DMS153 (cell line): ENCODE results near the gene HOXC9.

Experiments
- DNase-seq: peaks from one replicate; lab custom pipeline; 2025; lab: John Stamatoyannopoulos, UW

HOXC9 gene

DNA sequence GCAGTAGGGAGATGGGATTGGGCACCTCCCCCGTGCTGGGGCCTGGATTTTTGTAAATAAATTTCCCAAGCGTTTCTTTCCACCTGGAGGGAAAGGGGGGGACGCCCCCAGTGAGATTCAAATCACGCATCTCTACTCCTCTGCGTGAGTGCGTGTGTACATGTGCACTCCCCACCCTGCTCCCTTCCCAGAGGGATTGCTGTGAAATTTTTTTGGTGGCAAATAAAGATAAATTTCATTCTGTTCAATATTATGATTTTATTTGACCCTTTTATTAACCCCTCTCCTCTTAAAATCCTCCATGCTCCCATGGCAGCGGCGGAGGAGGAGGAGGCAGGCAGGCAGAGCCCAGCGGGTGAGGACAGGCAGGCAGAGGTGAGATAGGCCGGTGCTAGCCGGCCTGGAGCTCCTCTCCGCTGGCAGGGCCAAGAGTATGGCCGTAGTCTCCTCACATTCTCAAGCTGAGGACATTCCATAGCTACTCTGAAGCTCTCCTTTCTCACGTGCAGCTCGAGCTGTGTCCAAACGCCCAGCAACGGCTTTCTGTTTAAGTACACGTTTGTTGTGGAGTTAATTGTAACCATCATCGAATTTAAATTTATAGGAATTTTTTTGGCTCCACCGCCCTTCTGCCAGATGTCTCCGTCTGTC is 23.7 kb upstream of the HOXC9 start:
- no peak for DNase-seq

DNA sequence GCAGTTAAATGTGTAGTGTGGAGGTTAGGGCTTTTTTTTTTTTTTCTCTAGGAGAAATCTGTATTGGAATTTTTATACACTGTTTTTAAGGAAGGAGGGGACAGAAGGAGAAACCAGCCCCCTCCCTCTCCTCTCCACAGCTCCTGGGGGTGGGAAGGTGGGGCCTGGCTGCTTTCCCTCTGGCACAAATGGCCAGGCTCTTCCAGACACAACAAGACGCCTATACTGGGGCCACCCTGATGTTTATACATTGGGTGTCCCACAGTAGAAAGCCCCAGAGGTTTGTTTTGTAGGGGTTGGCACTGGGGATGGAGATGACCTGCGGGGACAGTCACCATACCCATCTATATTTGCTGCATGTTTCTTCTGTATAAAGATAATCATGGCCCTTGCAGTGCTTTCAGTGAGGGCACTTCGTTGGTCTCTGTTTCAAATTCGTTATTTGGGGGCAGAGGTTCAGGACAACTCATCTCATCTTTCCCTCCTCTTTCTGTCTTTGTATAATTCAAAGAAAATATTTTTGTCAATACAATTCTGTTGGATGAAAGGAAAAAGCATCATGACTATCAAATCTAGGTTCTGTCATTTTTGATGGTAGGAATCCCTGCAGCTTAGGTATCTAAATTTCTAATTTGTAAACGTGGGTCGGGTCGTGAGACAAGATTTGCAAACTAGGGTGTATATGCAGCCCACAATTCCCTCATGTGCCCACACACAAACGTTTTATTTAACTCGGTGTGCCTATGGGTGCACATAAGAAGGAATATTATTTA is 23.0 kb upstream of the HOXC9 start:
- no peak for DNase-seq

DNA sequence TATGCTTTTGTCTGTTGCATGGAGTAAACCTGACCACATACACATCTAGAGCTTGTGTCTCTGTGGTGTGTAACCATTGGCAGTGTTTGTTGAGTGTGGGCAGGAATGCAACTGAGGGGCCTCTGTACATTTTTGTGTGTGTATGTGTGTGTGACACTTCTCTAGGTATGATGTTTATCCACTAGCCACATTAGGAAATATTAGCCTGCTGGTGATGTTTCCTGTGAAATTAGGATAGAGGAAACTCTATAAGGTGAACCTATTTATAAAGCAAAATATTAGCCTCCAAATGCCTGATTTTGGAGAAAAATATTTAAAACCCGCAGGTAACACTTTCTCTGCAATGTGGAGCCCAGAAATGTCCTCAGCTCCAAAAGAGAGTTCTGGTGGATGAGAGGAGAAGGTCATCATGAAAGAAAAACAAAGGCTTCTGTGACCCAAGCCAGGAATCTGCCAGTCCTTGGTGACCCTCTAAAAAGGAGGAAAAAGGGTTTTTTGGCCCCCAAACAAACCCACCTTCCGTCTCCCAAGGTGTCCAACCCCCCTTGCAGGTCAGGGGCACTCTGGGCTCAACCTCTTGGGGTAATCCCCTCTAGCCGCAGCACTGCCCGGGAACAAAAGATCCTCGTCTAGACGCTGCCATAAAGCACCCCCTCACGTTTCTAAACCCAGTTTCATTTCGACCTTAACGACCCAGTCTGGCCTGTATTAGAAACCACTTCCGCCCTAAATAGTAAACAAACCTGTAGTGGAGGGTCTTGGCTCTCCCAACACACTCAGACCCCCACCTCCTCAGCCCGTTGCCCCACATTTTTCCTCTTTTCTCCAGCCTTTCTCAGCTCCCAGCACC is 22.1 kb upstream of the HOXC9 start:
- DNase-seq, result no peak

DNA sequence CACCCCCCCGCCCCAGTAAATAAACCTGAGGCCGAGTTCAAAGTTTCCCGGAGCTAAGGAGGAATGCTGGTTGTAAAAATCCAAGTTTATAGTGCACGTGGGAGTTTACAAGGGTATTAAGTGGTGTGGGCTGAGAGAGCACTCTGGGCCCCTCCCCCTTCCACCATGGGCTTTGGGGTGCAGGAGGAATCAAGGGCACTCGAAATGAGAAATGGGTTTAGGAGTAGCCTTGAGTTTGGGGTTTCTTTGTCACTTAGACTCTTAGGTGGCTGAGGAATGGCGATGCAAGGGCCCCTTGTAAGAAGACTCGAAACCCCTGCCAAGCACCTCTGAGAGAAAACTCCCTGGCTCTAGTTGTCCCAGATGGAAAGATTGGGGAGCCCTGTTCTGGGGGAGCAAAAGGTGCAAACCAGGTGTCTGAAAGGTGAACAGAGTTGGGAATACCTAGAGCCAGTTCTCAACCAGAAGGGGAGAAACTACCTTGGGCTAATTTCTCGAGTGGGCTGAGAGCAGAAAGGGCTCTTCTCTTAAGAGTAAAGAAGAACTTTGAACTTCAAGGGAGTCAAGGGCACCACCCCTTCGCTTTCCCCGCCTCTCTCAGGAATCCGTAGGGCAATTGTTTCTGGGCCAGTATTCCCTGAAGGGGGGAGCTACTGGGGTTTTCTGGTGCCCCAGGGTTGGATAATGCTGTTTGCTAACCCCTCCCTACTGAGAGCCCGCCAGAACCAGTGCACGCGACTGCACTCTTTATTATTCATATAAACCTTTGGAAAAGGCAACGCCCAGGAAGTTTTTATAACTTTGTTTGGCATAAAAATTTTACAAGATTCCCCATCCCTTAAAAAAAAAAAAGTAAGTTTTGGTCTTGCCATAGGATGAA is 21.2 kb upstream of the HOXC9 start:
- DNase-seq, result no peak

DNA sequence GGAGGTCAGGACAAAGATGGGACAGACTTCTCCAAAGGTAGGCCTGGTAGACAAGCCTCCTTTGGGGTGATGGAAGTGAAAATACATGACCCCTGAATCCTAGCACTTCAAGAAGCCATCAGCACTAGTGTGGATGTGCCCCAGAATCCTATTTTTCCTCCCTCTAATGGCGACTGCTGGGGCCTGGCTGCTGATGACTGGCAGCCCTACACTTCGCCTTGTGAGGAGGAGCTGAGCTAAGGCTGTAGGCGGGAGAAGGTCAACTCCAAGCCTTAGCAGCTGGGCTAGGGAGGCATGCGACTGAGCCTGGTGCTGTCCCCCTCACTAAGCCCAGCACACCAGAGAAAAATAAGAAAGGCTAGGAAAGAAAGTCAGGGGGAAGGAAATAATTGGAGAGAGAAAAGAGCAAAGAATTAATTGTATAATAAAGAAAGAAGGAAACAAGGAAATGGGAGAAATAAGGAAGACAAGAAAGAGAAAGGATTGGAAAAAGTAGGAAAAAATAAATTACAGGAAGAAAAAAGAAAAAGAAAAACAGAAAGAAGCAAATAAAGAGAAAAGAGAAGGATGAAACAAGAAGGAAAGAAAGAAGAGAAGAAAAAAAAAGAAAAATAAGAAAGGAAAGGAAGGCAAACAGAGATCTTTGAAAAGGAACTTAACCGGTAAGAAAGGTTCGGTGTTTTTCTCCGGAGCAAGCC is 19.7 kb upstream of the HOXC9 start:
- DNase-seq, result no peak

DNA sequence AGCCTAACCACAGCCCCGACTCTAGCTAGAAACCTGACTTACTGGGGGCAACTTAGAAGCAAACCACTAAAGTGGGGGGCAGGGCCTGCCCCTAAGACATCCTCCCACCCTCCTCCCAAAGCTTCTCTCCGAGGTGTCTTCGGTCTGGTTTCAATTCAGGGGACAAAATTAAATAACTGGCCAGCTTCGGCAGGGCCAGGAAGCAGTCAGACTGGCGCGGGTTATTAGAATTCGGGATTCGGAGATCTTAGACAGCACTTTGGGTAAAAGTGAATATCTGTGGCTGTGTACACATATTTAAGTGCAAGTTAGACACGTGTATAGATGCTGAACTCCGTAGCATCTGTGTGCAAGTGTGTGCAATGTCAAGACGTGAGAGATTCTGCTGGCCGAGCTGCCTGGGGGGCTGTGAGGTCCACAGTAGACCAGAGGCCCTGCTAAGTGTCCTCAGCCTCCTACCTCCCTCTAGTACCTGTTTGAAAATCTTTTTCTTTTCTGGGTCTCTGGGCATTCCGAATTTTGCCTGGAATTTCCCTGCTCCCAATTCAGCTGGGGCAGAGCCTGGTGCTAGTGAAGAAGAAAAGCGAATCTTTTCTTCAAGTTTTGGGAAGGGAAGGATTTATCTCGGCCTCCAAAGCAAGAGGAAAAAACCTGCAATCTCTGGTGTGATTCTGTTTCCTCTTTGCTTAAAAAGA is 19.0 kb upstream of the HOXC9 start:
- no peak for DNase-seq

DNA sequence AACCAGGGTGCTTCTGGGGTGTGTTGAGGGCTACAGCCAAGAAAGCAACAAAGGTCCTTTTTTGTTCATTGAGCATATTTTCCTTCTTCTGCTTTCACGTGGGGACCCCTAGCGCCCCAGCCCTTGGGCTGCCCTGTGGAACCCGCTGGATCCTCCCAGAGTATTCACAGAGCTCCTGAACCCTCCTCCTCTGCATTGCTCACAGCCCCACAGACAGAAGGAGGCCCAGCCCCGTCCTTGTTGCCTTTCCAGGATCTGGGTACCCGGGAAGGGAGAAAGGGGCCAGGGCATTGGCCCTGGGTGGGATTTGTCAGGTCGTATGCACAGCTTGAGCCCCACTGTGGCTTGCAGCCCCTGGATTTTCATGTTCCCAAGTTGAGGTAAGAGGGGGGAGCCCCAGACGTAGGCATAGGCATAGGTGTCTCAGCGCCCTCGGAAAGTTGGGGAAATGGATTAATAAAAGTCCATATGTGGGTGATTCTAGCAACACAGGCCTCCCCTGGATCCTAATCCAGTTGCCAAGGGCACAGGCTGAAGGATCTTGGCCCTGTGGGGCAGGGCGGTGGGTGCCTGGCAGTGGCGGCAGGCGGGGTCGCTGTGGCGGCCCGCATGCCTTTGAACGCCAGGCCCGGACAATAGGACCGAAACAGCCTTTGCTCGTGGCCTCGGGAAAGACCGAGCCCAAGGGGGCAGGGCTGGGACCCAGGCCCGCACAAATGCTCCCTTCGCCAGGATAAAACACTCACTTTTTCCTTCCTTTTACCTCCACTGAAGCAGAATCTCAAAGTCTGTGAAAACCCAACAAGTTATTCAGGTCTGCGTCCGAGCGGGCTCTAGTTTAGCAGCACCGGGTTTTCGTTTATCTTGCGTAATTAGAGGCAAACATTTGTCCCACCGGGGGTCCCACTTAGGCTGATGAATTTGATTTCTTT is 18.1 kb upstream of the HOXC9 start:
- DNase-seq, result no peak

DNA sequence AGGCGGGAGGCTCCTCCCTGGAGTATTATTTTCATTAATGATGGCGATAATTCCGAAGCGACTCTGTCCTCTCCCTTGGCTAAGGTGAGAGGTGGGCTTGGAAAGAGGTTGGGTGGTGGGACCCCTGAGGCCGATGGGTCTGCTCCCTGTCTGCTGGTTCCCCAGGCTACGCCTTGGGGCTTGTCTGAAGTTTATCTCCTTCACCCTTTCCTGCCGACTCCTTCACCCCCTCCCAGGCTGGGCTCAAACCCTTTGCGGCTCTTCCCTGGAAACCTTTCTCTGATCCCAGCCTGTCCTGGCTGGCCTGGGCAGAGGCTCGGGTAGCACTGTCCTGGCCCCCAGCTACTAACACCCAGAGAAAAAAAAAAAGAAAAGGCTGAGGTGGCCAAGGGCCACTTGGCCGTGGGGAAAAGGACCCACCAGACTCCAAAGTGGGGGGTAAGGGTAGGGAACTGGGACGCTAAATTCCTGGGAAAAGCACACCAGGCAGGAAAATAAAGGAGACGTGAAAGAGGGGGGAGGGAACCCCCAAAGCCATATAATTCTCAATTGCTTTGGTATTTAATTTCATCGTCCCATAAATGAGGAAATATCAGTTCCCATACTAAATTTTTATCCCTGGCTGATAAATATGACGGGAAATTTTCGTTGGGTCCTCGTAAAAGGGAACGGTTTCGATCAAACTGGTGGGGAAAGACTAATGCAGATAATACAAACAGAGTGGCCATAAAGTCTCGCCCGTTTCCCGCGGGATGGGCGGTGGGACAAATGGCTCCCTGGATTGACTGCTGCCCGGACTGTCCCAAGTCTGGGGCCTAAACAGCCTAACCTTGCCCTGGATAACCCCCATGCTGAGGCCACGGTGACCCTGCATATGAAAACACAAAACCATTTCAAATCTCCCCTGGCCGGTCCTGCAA is 17.1 kb upstream of the HOXC9 start:
- DNase-seq, result no peak

DNA sequence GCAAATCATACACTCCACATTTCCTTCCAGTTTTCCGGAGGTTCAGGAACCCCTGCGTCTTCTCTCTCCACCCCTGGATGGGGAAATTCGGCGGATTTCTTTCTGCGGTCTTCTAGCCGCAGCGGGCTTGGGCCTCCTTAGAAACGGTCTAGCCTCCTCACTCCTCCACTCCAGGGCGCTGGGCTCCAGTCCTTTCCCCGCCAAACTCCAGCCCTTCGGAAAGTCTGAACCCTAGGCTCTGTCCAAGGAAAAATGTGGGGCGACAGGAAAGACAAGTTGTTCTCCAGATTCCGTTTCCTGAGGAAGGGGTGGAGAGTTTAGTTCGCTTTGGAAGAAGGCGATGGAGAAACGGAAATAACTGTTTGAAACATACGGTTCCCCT is 16.4 kb upstream of the HOXC9 start:
- DNase-seq, result no peak

DNA sequence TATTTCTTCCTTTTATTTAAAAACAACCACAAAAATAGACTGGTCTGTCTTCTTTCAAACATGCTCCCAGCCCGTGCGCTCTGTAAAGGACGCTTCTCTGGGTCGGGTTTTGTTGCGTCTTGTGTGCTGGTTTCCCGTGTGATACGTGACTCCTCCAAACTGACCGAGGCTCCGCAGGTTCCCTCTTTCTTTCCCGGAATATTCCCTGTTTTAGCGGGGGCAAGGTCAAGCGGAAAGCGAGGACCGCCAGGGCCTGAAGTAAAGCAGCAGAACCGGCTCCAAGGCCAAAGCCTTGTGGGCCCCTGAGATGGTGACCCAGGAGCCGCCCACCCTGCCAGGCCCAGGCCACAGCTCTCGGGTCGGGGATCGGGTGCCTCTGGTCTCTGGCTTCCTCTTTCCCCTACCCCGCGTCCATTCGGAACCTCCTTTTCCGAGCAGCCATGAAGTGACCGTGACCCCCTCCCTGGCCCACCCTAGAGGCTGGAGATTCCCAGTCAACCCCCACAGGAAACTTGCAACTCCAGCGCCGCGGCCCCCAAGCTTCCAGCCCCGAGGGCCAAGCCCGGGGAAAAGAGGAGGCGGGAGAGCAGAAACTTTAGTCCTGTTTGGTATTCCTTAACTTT is 15.9 kb upstream of the HOXC9 start:
- no peak for DNase-seq

DNA sequence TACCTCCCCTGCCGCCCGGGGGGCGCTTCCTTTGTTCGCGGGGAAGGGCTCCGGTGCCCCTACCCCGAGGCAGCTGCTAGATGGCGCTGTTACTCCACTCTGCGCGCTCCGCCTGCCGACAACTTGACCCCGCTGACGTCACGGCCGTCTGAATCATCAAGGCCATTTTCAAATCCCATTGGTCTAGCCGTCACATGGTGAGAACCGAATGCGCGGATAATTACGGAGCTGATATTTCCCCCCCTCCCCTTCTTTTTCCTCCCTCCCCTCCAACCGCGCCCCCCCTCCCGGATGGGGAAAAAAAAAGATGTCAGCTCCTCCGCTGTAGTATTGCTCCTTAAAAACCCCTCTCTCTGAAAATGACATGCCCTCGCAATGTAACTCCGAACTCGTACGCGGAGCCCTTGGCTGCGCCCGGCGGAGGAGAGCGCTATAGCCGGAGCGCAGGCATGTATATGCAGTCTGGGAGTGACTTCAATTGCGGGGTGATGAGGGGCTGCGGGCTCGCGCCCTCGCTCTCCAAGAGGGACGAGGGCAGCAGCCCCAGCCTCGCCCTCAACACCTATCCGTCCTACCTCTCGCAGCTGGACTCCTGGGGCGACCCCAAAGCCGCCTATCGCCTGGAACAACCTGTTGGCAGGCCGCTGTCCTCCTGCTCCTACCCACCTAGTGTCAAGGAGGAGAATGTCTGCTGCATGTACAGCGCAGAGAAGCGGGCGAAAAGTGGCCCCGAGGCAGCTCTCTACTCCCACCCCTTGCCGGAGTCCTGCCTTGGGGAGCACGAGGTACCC is 14.9 kb upstream of the HOXC9 start, which contains the start of gene HOXC10:
HOXC10 (plus strand) TSS at position 246 of the 791 bp plus-strand sequence; CDS start at position 360, 114 bp downstream.
- DNase-seq, result peak; percentile 37

DNA sequence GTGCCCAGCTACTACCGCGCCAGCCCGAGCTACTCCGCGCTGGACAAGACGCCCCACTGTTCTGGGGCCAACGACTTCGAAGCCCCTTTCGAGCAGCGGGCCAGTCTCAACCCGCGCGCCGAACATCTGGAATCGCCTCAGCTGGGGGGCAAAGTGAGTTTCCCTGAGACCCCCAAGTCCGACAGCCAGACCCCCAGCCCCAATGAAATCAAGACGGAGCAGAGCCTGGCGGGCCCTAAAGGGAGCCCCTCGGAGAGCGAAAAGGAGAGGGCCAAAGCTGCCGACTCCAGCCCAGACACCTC is 14.3 kb upstream of the HOXC9 start:
- no peak for DNase-seq

DNA sequence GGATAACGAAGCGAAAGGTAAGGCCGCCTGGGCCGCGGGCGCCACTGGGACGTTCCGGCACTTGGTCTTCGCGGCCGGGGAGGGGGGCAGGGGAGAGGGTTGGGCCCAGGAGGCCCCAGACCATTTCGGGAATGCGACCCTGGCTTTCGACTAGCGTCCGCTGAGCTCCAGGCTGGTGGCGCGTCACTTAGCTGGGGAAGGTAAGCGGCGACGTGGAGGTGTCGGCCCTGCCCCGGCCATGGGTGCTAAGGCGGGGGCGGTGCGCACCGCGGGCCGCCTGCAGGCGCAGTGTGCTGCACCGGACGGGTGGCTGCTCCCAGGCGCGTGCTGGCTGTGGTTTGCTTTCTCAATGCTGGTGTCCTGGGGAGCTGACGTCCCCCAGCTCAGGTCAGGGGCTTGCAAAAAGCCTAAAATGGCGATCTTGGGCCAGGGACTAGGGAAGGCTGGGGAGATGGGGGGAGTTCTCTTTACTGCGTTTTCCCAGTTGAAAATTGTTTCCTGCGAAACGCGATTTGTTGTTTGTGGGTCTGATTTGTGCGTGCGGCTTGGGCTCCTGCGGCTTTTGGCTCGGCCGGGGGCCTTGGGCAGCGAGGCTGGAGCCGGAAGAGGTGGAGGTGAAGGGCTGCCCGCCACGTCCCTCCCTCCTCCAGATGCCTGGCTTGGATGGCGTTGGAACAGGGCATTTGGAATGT is 13.8 kb upstream of the HOXC9 start:
- DNase-seq, result no peak

DNA sequence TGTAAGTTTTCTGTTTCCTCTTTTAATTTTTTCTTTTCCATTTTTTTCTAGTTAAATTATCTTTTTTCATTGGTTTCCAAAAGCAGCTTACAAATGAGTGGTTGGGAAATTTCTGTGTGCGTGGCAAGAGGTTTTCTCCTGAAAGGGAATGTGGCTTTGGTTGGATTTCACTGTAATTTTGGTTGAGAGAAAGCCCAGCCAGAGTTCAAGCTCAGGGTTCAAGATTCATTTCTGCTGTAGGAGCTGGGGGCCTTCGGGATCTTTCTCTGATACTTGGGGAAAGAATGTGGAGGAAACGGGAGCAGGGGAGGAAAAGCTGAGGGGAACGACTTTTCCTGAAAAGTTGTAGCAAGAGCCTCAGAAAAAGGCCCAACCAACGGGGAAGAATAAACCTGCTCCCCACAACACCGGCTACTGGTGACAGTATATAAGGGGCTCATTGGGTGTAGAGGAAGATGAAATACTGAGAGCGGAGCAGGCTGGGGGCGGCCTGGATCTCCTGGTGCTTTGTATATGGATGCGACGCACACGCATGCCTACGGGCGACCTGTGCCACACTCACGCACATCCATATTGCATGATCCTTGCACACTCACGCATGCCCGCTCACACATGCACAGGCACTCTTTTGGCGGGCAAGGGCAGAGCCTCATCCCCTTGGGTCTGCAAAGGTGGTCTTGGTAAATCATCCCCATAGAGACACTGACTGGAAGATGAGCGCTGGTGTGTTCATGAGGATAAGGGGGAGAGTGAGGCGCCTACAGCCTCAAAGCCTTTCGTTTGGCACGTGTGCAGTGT is 13.1 kb upstream of the HOXC9 start:
- no peak for DNase-seq

DNA sequence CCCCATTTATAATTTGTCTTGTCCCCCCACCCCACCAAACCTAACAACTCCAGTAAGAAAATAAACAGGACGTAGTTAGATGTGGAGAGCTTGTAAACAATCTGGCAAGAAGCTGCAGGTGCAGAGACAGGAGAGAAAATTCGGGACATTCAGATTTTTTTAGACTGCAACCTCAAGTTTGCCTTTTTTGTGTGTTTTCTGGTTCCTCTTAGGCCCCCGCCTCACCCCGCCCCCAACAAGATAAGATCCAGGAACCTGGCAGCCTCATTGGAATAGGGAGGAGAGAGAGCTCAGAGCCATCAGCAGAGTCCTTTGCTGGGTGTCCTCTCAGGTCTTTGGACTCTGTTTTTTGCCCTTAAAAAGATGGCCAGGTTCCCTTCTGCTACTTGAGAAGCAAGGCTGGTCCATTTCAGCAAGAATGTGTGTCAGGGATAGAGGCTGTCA is 12.2 kb upstream of the HOXC9 start:
- no peak for DNase-seq
